ENCODE data around the gene STAC3. TPM values are rescaled to one million over a fixed set of nuclear protein-coding genes. Genes with fewer than 3 reads are reported as not detected.

Gene STAC3
- total and polyA plus RNA-seq, 4 donors, result 0.19 to 1.3 (median 0.96) TPM

GRCh38 chr12:57223191-57224165, 27.5 kb downstream of the STAC3 start:
- H3K4me3 ChIP-seq (ENCODE audit: low read depth in 1 of 3, low read length in 3 of 3), result no peak overlapping the region
- H3K27ac ChIP-seq (ENCODE audit: low read depth in 1 of 2, low read length in 2 of 2), result no peak overlapping the region
- peaks cover 0 to 7% (median 4%) of the 10 kb centered on the region in 4 donors for H3K4me1 ChIP-seq (ENCODE audit: control insufficient read depth in 4 of 4, insufficient read depth in 4 of 4, low read length in 3 of 4)
- H3K9me3 ChIP-seq (ENCODE audit: control insufficient read depth in 4 of 4, low read length in 3 of 4), result no peaks in the 10 kb centered on the region
- DNase-seq (ENCODE audit: low spot score), result no peak
- H3K9ac ChIP-seq (ENCODE audit: low read depth in 1 of 2, low read length in 2 of 2), result no peak overlapping the region
- TF ChIP-seq FOXA2 (IDR thresholded peaks at IDR 0.05), result no peak
- no peak for TF ChIP-seq JUND (IDR thresholded peaks at IDR 0.05)
- no peak for TF ChIP-seq RAD21 (IDR thresholded peaks at IDR 0.05)
- TF ChIP-seq YY1 (IDR thresholded peaks at IDR 0.05), result no peak
- no peak for TF ChIP-seq HNF4A (conservative IDR thresholded peaks at IDR 0.05)
- TF ChIP-seq REST (IDR thresholded peaks at IDR 0.05), result no peak
- peaks cover 0 to 20% (median 12%) of the 10 kb centered on the region in 4 donors for H3K27me3 ChIP-seq (ENCODE audit: control insufficient read depth in 4 of 4, insufficient read depth in 4 of 4, low read length in 3 of 4)
- 45% methylated on average over 22 of the region's 22 CpGs for WGBS
- H3K36me3 ChIP-seq (ENCODE audit: control insufficient read depth in 4 of 4, insufficient read depth in 3 of 4, low read depth in 1 of 4, low read length in 3 of 4), result no peaks in the 10 kb centered on the region

GRCh38 chr12:57222286-57223190, 28.4 kb downstream of the STAC3 start:
- Histone ChIP-seq H3K4me1 (ENCODE audit: control insufficient read depth in 4 of 4, insufficient read depth in 4 of 4, low read length in 3 of 4) (peaks cover under 1 to 8% (median 4%) of the 10 kb centered on the region in 4 donors), H3K4me3 (ENCODE audit: low read depth in 1 of 3, low read length in 3 of 3) (no peak overlapping the region), H3K27me3 (ENCODE audit: control insufficient read depth in 4 of 4, insufficient read depth in 4 of 4, low read length in 3 of 4) (peaks cover 0 to 22% (median 15%) of the 10 kb centered on the region in 4 donors), H3K27ac (ENCODE audit: low read depth in 1 of 2, low read length in 2 of 2) (no peak overlapping the region), H3K36me3 (ENCODE audit: control insufficient read depth in 4 of 4, insufficient read depth in 3 of 4, low read depth in 1 of 4, low read length in 3 of 4) (no peaks in the 10 kb centered on the region), H3K9ac (ENCODE audit: low read depth in 1 of 2, low read length in 2 of 2) (no peak overlapping the region), H3K9me3 (ENCODE audit: control insufficient read depth in 4 of 4, low read length in 3 of 4) (no peaks in the 10 kb centered on the region)
- DNase-seq (ENCODE audit: low spot score), result no peak
- TF ChIP-seq ZBTB33 (IDR thresholded peaks at IDR 0.05) (no peak), HNF4G (IDR thresholded peaks at IDR 0.05) (no peak)
- WGBS, result 29% methylated on average over 13 of the region's 13 CpGs
